Activated T-cell treated with anti-CD3 and anti-CD28 coated beads for 24 hours (primary cell): ENCODE measurements around the gene LCE2B.

Source experiments
- DNase-seq: peaks from one replicate; pipeline ENCODE4 v3.0.0-alpha.2; 2020; ENCODE audit warnings: low read depth

LCE2B gene

DNA sequence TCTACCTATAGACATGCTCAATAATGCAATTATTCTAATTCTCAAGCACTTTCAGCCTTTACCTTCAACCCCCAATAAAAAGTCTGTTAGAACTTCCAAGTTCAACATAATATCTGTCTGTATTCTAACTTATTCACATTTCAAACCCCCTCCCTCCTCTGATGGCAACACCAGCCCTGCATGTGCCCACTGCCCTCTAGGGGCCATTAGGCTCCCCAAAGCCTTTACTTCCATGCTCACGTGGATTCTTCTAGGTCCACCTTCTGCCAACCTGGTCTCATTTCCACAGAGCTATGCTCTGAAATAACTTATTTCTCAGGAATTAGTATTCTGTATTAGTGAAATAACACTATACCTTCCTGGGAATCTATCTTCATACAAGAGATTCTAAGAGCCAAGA is 49.7 kb downstream of the LCE2B start:
- no peak for DNase-seq
